ENCODE results near the gene ST6GALNAC2.

The ST6GALNAC2 gene

DNA sequence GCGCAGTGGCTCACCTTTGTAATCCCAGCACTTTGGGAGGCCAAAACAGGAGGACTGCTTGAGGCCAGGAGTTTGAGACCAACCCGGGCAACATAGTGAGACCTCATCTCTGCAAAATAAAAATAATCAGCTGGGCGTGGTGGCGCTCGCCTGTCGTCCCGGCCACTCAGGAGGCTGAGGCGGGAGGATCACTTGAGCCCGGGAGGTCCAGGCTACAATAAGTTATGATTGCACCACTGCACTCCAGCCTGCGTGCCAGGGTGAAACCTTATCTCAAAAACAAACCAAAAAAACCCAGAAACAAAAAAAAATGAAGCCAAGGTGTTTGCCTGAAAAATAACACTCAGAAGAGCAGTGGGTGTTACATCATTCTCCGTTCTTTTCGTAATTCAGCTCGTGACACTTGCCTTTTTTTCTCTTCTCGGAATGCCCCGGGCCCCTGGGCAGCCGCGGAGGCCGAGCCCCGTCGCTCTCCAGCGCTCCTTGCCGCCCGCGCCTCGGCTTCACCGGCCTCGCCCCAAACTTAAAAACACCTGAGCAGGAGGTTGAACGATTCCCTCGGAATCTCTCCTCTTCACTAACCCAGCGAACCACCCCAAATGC is 28.8 kb downstream of the ST6GALNAC2 start:
- no peak for DNase-seq (ENCODE audit: low read depth, low spot score)

DNA sequence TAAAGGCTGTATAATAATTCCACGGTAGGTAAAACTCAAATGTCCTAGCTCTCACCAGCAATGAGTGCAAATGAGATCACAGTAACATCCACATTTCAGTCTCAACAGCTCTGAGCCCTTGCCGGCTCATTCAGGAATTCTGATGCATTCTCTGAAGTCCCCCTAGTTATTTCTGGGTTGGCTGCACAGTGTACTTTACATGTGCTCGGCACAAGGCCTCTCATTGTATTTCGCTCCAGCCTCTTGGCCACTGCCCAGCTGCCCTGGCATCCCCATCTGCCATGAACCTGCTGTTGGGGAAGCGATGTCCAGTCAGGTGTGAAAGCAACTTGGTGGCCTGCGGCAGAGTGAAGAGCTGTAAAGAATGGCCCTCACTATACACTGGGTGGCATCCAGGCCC is 31.5 kb downstream of the ST6GALNAC2 start:
- no peak for DNase-seq (ENCODE audit: low read depth, low spot score)

DNA sequence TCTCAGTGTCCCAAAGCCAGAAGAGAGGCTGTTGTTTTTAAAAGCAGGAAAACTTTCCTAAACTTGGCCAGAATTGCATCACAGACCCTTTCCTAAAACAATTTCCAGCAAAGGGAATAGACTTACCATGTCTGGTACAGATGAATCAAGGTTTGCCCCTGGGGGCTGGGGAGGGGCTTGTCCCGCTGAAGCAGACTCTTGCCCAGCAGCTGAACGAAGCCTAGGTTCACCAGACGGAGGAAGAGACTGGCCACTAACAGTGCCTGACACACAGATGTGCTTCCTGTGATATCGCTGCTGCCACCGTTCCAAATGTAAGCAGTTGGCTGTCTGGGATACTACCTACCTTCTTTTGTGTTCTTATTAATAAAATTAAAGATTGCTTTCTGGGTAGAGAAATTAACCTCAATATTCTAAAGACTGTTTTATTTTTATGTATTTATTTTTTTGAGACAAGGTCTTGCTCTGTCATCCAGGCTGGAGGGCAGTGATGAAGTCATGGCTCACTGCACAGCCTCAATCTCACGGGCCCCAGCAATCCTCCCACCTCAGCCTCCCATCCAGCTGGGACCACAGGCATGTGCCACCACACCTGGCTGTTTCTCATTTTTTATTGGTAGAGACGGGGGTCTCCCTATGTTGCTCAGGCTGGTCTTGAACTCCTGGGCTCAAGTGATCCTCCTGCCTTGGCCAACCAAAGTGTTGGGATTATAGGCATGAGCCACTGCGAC is 32.3 kb downstream of the ST6GALNAC2 start:
- DNase-seq (ENCODE audit: low read depth, low spot score): no peak

DNA sequence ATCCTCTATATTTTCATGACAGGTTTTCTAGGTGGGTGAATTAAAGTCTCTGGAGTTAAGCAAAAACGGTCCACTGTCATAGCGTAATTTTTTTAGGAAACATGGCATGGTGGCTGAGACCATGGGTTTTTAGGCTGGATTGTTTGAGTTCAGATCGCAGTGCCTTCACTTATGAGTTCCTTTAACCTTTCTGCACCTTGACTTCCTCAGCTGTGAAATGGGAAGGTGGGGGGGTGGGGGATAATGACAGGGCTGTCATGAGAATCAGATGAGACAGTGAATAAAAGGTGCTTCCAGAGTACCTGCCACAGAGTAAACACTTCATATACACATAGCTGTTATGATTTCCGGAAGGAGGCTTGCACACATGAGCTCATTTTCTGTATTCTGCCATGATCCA is 34.0 kb downstream of the ST6GALNAC2 start:
- DNase-seq (ENCODE audit: low read depth, low spot score): no peak

DNA sequence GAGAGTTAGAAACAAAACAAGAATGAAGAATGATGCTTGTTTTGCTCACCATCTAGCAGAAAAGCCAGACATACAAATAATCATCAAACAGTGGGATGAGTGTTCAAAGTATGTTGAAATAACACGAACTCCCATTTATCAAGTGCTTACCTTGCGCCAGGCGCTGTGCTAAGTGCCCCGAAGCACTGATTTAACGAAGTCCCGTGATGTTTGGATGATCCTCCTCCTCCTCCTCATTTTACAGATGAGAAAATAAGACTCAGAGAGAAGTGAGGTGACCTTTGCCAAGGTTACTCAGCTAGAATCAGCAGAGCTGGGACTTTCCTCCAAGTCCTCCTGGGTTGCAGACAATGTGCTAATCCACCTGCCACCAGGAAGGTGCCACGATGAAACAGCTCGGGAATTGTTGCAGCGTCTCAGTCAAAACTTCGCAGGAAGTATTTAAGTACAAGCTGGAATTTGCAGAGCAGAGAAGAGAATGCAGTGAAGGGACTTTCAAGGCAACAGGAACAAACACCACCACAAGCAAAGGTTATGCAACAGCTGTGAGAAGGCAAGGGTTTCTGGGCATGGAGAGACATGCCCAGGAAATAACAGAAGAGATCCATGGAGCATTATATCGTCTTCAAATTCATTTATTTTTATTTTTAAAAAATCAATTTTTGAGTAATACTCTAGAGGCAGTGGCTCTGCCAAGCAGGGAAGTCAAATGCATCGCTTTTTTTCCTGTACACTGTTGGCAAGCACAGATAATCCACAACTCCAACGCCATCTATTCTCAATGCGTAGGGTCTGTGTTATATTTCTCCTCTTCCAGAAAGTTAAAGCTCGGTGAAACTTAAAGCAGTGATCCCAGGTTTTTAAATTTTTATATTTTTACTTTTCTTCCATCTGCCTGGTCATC is 34.7 kb downstream of the ST6GALNAC2 start:
- DNase-seq (ENCODE audit: low read depth, low spot score): no peak

DNA sequence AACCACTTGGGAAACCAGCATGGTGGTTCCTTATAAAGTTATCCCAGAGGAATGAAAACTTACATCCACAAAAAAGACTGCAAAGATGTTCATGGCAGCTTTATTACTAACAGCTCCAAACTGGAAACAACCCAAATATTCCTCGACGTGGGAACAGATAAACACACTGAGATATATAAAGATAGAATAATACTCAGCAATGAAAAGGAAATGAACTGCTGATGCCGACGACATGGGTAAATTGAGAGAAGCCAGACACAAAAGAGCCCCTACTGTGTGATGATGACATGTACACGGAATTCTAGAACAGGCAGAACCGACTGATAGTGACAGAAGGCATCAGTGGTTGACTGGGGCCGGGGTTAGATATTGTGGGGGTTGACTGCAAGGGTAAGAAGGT is 36.1 kb downstream of the ST6GALNAC2 start:
- no peak for DNase-seq (ENCODE audit: low read depth, low spot score)

DNA sequence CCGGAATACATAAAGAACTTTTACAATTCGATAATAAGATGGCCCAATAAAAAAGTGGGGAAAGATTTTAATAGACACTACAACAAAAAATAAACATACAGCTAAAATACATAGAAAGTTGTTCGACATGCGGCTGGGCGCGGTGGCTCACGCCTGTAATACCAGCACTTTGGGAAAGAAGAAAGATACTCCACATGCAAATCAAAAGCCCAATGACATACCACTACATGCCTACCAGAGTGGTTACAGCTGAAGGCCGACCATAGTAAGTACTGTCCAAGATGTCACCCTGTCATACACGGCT is 36.5 kb downstream of the ST6GALNAC2 start:
- DNase-seq (ENCODE audit: low read depth, low spot score): no peak

DNA sequence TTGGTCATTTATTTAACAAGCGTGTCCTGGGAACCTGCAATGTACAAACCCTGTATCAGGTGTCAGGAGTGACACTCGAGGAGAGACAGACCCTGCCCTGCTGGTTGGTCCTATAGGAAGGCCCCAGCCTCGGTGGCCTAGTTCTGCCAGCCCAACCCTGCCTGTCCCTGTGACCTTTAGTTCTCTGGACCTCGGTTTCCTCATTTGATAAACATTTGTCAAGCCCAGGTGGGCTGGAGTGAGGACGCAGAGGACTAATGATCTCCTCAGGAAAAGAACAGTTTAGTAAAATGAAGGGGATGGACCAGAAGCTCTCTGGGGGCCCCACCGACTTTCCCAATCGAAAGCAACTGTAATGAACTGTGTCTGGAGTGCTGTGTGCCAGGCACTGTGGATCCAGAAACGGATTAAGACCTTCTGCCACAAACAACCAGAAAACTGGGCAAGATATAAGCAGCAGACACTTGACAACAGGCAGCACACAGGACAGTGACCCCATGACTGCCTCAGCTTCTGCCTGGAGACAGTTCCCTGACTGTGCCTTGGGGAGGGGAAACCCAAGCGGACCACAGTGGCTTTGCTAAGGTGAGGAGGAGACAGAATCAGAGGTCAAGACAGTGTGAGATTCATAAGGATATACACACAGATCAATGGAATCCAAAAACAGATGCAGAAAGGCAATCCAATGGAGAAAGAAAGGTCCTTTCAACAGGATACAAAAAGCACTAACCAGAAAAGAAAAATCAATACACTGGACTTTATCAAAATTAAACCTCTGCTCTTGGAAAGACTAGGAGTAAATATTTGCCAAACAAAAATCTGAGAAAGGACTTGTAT is 37.1 kb downstream of the ST6GALNAC2 start:
- DNase-seq (ENCODE audit: low read depth, low spot score): no peak

DNA sequence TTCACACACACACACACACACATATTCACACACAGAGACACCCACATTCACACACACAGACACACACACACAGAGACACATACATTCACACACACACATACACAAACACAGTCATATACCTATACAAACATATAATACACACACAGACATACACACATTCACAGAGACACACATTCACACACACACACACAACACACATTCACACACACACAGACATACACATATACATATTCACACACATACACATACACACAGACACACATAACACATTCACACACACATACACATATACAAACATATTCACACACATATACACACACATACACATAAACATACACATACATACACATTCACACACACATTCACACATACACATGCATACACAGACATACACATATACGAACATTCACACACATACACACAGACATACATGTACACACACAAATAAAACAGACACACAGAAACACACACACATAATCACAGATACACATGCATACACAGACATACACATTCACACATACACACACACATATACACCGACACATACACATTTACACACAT is 37.9 kb downstream of the ST6GALNAC2 start:
- DNase-seq (ENCODE audit: low read depth, low spot score): no peak

DNA sequence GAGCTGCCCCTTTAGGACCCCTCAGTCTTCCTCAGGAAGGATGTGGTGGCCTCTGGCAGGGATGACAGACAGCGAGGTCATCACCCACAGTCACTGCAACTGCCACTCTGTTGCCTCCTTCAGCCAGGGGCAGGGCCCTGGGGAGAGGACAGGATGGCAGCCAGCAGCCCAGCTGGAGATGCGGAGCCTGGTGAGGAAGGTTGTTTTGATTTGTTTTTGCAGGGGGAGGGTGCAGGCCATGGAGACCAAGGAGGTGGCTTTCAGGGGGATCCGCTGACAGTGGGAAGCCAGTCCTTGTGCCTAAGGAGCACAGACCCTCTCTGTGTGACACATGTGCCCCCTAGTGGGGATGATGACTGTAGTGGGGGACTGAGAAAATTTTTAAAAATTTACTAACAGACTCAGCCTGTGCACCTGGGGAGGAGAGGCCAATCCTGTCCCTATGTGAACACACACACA is 38.4 kb downstream of the ST6GALNAC2 start:
- DNase-seq (ENCODE audit: low read depth, low spot score): no peak

DNA sequence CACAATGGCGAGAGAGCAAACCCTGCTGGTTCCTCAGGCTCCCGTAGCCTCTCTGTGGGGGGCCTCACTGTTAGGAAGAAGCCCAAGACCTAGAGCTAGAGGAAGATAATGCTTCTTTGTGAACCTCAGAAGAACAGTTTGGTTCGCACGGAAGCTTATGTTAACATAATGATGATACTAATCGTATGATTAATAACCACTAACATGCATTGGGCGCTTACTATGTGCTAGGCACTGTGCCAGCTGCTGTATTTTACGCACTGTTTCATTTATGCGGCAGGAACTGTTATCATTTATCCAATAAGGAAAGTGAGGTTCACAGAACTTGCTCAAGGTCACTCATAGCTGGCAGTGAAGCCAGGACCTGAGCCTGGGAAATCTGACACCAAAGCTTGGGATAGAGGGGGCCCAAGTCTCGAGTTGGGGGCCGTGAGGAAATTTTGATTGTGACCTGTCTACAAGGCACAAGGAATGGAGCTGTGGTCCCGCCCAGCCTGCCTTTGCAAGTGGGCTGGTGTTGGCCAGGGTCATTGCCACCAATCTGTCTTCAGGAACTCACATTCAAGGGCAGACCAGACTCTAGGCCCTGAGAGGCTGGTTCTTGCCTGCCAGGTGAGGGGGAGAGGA is 39.0 kb downstream of the ST6GALNAC2 start:
- no peak for DNase-seq (ENCODE audit: low read depth, low spot score)

DNA sequence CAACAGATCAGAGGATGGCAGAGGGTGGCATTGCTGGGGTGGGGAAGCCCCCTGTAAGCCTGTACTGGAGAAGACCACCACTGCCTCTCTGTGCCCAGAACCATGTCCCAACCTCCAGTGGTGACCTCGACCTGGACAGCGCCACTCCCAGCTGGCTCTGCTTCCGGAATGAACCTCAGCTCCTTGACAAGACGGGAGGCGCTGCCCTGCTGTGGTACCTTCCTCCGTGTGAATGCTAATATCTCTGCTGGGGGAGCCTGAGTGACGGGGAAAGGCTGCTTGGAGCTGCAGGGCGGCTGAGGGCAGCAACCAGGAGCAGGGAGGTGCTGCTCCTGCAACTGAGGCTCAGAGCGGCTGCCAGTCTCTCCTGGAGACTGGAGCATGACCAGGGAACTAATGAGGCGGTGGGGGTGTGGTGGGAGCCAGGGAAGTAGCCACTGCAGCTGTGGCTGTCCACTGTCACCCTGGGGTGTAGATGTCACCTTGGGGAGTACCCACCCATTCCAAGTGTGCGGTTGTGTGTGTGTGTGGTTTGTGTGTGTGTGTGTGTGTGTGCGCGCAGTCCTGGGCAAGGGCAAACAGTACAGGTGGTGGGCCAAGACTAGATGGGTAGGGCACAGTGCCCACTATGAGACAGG is 39.6 kb downstream of the ST6GALNAC2 start:
- DNase-seq (ENCODE audit: low read depth, low spot score): no peak

DNA sequence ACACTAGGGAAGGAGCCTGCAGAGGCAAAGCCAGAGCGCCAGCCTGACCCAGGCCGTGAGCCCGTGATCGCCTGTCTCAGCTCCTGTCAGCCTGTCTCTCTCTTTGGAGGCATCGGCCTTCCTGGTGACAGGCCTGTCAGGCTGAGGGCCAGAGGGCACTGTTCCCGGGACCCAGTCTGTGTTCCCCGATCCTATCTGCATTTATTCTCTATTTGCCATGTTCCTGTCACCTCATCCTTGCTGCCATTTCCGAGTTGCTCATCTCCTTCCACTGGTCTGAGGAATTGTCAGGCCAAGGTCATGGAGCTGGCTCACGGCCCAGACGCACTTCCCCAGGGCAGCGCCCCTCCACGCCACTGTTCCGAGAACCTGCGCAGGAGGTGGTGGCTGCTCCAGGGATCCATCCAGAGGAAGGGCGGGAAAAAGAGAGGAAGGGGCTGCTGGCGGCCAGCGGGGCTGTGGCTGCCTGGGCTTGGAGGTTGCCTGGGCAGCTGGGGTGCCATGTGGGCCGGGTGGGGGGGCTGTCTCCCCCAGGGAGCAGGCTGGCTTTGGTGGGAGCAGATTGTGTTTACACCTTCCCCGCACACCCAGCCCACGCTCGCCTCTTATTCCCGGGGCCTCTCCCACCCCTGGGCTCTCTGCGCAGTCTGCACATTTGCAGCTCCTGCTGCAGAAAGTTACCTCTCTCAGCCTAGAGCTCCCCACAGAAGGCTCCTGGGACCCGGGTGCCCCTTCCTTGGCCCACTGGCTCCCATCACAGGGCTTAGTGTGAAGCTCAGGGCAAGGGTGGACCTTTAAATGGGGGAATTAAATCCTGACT is 40.9 kb downstream of the ST6GALNAC2 start:
- DNase-seq (ENCODE audit: low read depth, low spot score): no peak

DNA sequence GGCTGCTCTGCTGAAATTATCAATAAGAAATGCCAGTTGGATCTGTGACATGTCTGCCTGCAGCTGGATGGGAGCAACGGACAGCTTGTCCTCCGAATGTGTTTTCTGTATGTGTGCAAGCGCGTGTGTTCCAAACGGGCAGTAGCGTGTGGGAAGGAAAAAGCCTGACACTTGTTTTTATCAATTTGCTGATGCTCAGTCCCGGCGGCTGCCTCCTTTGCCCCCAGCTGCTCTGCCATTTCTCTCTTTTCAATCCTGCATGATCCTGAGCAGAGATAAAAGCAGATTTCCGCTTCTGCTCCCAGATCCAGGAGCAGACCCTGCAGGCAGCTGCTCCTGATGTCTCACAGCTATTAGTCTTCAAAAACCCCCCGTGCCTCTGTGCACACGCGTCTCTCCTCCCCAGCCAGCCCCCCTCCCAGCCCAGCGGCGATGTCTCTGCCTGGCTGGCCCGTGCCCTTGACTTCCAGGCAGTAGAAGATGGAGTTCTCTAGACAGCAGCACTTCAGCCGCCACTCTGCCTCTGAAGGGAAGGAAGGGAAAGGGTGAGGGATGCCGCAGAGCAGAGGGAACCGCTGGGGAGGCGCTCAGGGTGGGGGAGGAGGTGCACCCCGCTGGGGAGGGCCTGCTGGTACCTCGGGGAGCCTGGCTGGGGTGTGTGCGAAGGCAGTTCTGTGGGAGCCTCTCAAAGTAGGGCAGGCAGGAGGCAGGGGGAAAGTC is 41.7 kb downstream of the ST6GALNAC2 start:
- no peak for DNase-seq (ENCODE audit: low read depth, low spot score)

DNA sequence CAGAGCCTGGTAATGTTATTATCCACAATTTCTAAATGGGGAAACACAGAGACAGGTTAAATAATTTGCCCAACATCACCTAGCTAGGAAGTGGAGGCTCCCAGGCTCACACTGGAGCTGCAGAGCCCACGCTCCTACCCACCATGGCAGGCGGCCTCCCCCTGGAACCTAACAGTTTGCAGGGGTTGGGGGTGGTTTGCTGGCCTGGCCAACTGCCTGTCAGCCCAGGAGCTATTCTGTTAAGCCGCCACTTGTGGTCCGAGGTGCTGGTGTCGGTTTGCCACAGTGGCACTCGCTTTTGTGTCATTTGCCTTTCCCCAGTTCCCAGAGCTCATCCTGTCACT is 42.2 kb downstream of the ST6GALNAC2 start:
- no peak for DNase-seq (ENCODE audit: low read depth, low spot score)

DNA sequence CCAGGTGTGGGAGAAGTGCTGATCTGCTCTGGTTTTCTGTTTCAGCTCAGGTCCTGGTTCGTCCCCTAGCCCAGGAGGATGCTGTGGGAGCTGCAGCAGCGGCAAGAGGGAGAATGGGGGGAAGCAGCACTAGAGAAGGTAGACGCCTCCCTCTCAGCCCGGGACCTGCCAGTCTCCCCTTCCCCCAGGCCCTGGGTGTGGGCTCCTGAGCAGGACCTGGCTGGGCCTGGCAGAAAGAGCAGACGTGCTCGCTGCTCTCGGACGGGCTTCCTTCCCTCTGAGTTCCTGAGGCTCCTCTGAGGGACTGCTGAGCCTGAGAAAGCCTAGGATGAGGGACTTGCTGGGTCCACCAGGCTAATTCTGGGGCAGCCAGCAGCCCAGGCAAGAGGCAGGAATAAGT is 42.7 kb downstream of the ST6GALNAC2 start:
- DNase-seq (ENCODE audit: low read depth, low spot score): no peak

DNA sequence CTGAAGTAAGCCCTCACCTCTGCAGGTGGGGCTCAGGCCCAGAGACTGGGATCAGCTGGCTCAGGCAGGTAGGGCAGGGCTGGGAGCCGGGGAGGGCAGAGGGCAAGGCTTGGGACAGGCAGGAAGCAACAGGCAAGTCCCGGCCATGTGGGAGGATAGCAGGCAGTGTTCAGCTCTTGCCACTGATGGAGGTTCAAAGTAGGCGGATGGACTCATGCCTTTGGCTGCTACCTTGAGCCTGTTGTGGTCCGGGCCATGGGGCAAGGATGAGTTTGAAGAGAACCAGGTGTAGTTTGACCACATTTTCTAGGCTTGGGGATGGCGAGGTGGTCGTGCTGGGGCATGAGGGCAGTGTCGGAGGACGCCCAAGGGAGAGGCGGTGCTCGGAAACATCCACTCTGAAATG is 43.1 kb downstream of the ST6GALNAC2 start:
- DNase-seq (ENCODE audit: low read depth, low spot score): no peak

DNA sequence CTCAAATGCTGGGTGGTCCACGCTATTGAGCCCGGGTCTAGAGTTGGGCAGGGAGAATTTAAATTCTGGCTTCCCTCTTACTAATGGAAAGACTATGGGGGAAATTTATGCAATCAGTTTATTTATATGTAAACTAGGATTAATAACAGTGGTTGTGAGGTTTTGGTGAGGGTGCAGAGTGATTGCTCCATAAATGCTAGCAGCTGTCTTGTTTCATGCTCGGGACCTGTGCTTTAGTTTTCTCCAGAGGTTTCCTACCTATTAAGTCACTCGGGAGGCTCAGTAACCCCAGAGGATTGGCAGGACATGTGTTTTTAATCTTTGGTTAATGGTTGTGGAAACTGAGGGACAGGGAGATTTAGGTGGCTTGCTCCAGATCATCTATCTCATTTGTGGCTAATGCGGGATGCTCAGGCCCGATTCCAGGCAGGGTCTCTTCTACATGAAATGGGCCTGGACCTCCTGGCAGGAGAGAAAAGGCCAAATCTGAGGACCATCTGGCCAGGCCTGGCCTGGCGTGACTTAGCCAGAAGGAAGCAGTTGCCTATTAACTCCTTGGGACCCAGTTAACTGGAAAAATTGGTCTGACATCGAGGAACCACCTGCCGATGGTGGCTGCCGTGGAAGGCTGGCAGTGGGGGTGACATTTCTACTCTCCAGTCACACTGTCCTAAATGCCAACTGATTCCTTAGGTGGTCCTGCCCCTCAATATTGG is 43.8 kb downstream of the ST6GALNAC2 start:
- DNase-seq (ENCODE audit: low read depth, low spot score): no peak
